K562 (cell line): ENCODE data around the gene SOBP. TPM values are rescaled to one million over a fixed set of nuclear protein-coding genes. Genes with fewer than 3 reads are reported as not detected.

ENCODE experiments used
- ATAC-seq: fragments of 200-7000 bp; cut with Tn5 transposase; 3 replicates; pipeline ENCODE4 v1.9.1; 2020; ENCODE audit warnings: moderate library complexity
- BruUV-seq: library from RNA; stranded (reverse); fragments of 400-500 nt; replicated peaks from 2 replicates; lab custom pipeline; 2021; lab: Mats Ljungman, UMichigan
- CTCF ChIA-PET: fragments of 300-600 bp; formaldehyde crosslinking; extraction: SDS; loops from one replicate; lab custom pipeline; 2021; ENCODE audit warnings: low intra/inter-chr PET ratio; lab: Yijun Ruan, JAX
- POLR2A ChIA-PET: fragments of 300-600, 350-650 bp; sonication (Branson Sonifier 250); formaldehyde crosslinking; extraction: SDS; loops from one replicate; lab custom pipeline; 2021; ENCODE audit warnings: antibody characterized with exemption, inconsistent platforms; lab: Yijun Ruan, JAX
- DNase-seq, 4 experiments: peaks; one replicate each; pipeline versions ENCODE4 v3.0.0 to v3.0.0-alpha.2; 2011 to 2018; ENCODE audit warnings: low spot score in 3 of 4, mixed read lengths in 3 of 4; ENCODE audit errors: extremely low read depth in 1 of 4
- FAIRE-seq: peaks from 2 replicates; lab custom pipeline; 2011; peaks lifted over from hg19 to GRCh38; lab: Jason Lieb, UNC
- H2AFZ ChIP-seq: 2 replicates; pipeline ENCODE4 v1.6.0; 2011; ENCODE audit warnings: low read depth, low read length, control low read depth, inconsistent platforms
- H3K27ac ChIP-seq: fragments of 200-600 bp; 3 replicates; pipeline ENCODE4 v1.8.0; 2011; ENCODE audit warnings: low read depth, mild to moderate bottlenecking, control low read depth, inconsistent platforms, low read length, moderate library complexity, mixed read lengths; ENCODE audit errors: extremely low read depth
- H3K27me3 ChIP-seq, 2 experiments: fragments of 300-600 bp in 1 of 2; 2 replicates in 1 of 2; 3 replicates in 1 of 2; pipeline versions ENCODE4 v1.6.0 to v1.8.0; 2011; ENCODE audit warnings: inconsistent platforms in 2 of 2, low read length in 2 of 2, mild to moderate bottlenecking in 1 of 2, mixed read lengths in 1 of 2, moderate library complexity in 1 of 2; ENCODE audit not compliant: control insufficient read depth in 2 of 2, insufficient read depth in 2 of 2
- H3K36me3 ChIP-seq: fragments of 300-600 bp; 3 replicates; pipeline ENCODE4 v1.8.0; 2011; ENCODE audit warnings: mild to moderate bottlenecking, low read length, inconsistent platforms; ENCODE audit not compliant: control insufficient read depth, insufficient read depth
- H3K4me1 ChIP-seq, 2 experiments: fragments of 200-600 bp in 1 of 2; replicated peaks in 1 of 2; 2 replicates in 1 of 2; 3 replicates in 1 of 2; pipeline versions ENCODE4 v1.5.1 to v1.8.0; 2011; ENCODE audit warnings: inconsistent platforms in 2 of 2, low read length in 2 of 2, mild to moderate bottlenecking in 1 of 2, mixed read lengths in 1 of 2, moderate library complexity in 1 of 2; ENCODE audit not compliant: control insufficient read depth in 2 of 2, insufficient read depth in 2 of 2
- H3K4me2 ChIP-seq: 2 replicates; pipeline ENCODE4 v1.6.1; 2011; ENCODE audit warnings: low read length, control low read depth, inconsistent platforms, mixed read lengths; ENCODE audit not compliant: insufficient read depth
- H3K4me3 ChIP-seq: fragments of 200-600 bp; sonication (generic), shearing (Covaris generic); 2 replicates; pipeline ENCODE4 v1.5.1; 2016; ENCODE audit warnings: control low read depth, inconsistent platforms
- H3K79me2 ChIP-seq: fragments of 200-600 bp; 3 replicates; pipeline ENCODE4 v1.8.0; 2011; ENCODE audit warnings: low read length, inconsistent platforms; ENCODE audit not compliant: control insufficient read depth, insufficient read depth
- H3K9ac ChIP-seq, 2 experiments: 2 replicates each; pipeline versions ENCODE4 v1.6.0 to v1.6.1; 2011; ENCODE audit warnings: low read depth in 2 of 2, low read length in 2 of 2, control low read depth in 1 of 2, inconsistent platforms in 1 of 2, mild to moderate bottlenecking in 1 of 2, mixed read lengths in 1 of 2; ENCODE audit not compliant: insufficient read depth in 1 of 2
- H3K9me1 ChIP-seq: one replicate; pipeline ENCODE4 v1.6.0; 2011; ENCODE audit warnings: inconsistent platforms, mild to moderate bottlenecking, low read length, moderate library complexity; ENCODE audit not compliant: control insufficient read depth, insufficient read depth
- H3K9me3 ChIP-seq: replicated peaks from 2 replicates; pipeline ENCODE4 v1.5.1; 2011; ENCODE audit warnings: low read depth, low read length, inconsistent platforms; ENCODE audit not compliant: control insufficient read depth, insufficient read depth
- H4K20me1 ChIP-seq: replicated peaks from 2 replicates; pipeline ENCODE4 v1.6.1; 2011; ENCODE audit warnings: low read length, inconsistent platforms, mixed read lengths; ENCODE audit not compliant: control insufficient read depth, insufficient read depth
- ATF2 ChIP-seq: sonication (generic); formaldehyde crosslinking; IDR thresholded peaks from 2 replicates; pipeline ENCODE4 v1.8.1; 2022; ENCODE audit warnings: missing genetic modification reagents
- BRF1 ChIP-seq: IDR thresholded peaks from 3 replicates; pipeline ENCODE4 v1.6.1; 2011; ENCODE audit warnings: borderline replicate concordance, mild to moderate bottlenecking; ENCODE audit not compliant: insufficient read length; ENCODE audit errors: extremely low read depth
- CC2D1A ChIP-seq: fragments of 450-650 bp; IDR thresholded peaks from 2 replicates; pipeline ENCODE4 v1.6.1; 2017; ENCODE audit warnings: mild to moderate bottlenecking
- FOXO4 ChIP-seq: fragments of 450-650 bp; formaldehyde crosslinking; IDR thresholded peaks from 2 replicates; pipeline ENCODE4 v1.4.0; 2020; ENCODE audit warnings: mild to moderate bottlenecking, moderate library complexity
- HCFC1 ChIP-seq: IDR thresholded peaks from 2 replicates; pipeline ENCODE4 v1.6.1; 2012; ENCODE audit warnings: low read depth, low read length, improper control_type of control experiment
- KLF13 ChIP-seq: fragments of 450-650 bp; IDR thresholded peaks from 2 replicates; pipeline ENCODE4 v1.6.1; 2016; ENCODE audit warnings: missing genetic modification characterization, low read depth, mild to moderate bottlenecking, missing compliant biosample characterization, moderate library complexity, borderline replicate concordance
- PHB ChIP-seq: fragments of 250-450 bp; sonication (Bioruptor Pico); IDR thresholded peaks from 2 replicates; pipeline ENCODE4 v1.5.0; 2021
- POLR2H ChIP-seq: IDR thresholded peaks from 2 replicates; pipeline ENCODE4 v1.6.1; 2016; ENCODE audit warnings: missing genetic modification characterization, low read depth, mild to moderate bottlenecking, control low read depth, missing compliant biosample characterization, moderate library complexity
- TCF15 ChIP-seq: fragments of 250-450 bp; sonication (Bioruptor Pico); IDR thresholded peaks from 2 replicates; pipeline ENCODE4 v1.8.0; 2022; ENCODE audit warnings: moderate library complexity, mild to moderate bottlenecking, inconsistent platforms
- TEAD4 ChIP-seq, 2 experiments: sonication (generic) in 1 of 2; formaldehyde crosslinking in 1 of 2; IDR thresholded peaks; 2 replicates each; pipeline versions ENCODE4 v1.6.1 to v1.8.0; 2012 to 2022; ENCODE audit warnings: borderline replicate concordance in 1 of 2, inconsistent platforms in 1 of 2, low read length in 1 of 2, mild to moderate bottlenecking in 1 of 2, missing genetic modification reagents in 1 of 2
- ZBTB5 ChIP-seq: fragments of 450-650 bp; IDR thresholded peaks from 2 replicates; pipeline ENCODE4 v1.6.1; 2017; ENCODE audit warnings: antibody characterized with exemption
- ZNF3 ChIP-seq: fragments of 250-450 bp; sonication (Bioruptor Pico); IDR thresholded peaks from 2 replicates; pipeline ENCODE4 v1.5.0; 2021; ENCODE audit warnings: mild to moderate bottlenecking, moderate library complexity
- WGBS: fragments of 100-300 bp; shearing (Covaris generic); methylation state at CpG from one replicate; pipeline ENCODE4 v1.1.6; 2016; ENCODE audit warnings: low coverage, mixed read lengths; ENCODE audit not compliant: insufficient coverage; ENCODE audit errors: missing lambda C conversion rate; 5-methylcytosine and 5-hydroxymethylcytosine counted together
- in situ Hi-C: fragments of 300-500 bp; cut with MboI; formaldehyde crosslinking; loops from 4 replicates; pipeline ENCODE4 v1.15.0; 2018; ENCODE audit warnings: inconsistent platforms, mixed read lengths
- intact Hi-C: fragments of 100-400 bp; cut with micrococcal nuclease; formaldehyde crosslinking; loops from 2 replicates; pipeline ENCODE4 v1.14.2; 2022
- polyA plus RNA-seq, 8 experiments: library from polyadenylated mRNA; depleted of rRNA in 4 of 8; stranded (reverse) in 5 of 8; unstranded in 3 of 8; fragments of >200 nt; fragmentation: Nextera tagmentation in 2 of 8; fragmentation: Illumina TruSeq in 1 of 8; extraction: Ambion mirVana in 2 of 8; extraction: Trizol in 1 of 8; gene quantifications; 2 replicates each; pipeline versions ENCODE4 v1.2.1 to v1.2.3, GENCODE V29; 2011 to 2014; ENCODE audit warnings: inconsistent platforms in 1 of 8, missing spikeins in 1 of 8
- total RNA-seq, 7 experiments: library from RNA; depleted of rRNA in 6 of 7; stranded (reverse); fragments of >200 nt in 6 of 7; fragmentation: Illumina TruSeq in 2 of 7; extraction: Trizol in 2 of 7; gene quantifications; 2 replicates each; pipeline versions ENCODE4 v1.2.1 to v1.2.3, GENCODE V29; 2011 to 2021; ENCODE audit warnings: low replicate concordance in 1 of 7
- TF ChIP-seq, protein P1 (sequence below): sonication (generic); formaldehyde crosslinking; IDR thresholded peaks from 2 replicates; pipeline ENCODE4 v1.8.1; 2023; ENCODE audit warnings: mild to moderate bottlenecking, missing genetic modification reagents, moderate library complexity

Gene SOBP
- total and polyA plus RNA-seq, 9 of the 15 experiments (the other 6 are each of a cell fraction or from before 2014, with no cell fraction given), result 0.16 TPM; not detected in 8

GRCh38 chr6:107564589-107564951 is 74.7 kb downstream of the SOBP start:
- Histone ChIP-seq H3K9ac (no peak overlapping the region), H3K27ac (no peak overlapping the region), H3K79me2 (no peaks in the 10 kb centered on the region), H3K4me1 (no peaks in the 10 kb centered on the region), H3K4me3 (no peak overlapping the region), H4K20me1 (no peaks in the 10 kb centered on the region), H2AFZ (no peak overlapping the region), H3K4me2 (no peak overlapping the region), H3K9me3 (no peaks in the 10 kb centered on the region), H3K27me3 (peaks cover 0 to 17% of the 10 kb centered on the region in 2 experiments; a peak in 2 of 5 replicates), H3K9me1 (no peaks in the 10 kb centered on the region), H3K36me3 (no peaks in the 10 kb centered on the region)
- DNase-seq (no peak), FAIRE-seq (no peak), ATAC-seq (no peak)
- POLR2A ChIA-PET, result no interaction called here
- intact Hi-C loops (no loop called here), in situ Hi-C loops (no loop called here)
- 0% methylated on average over 4 of the region's 4 CpGs for WGBS
- no TSS peak for BruUV-seq
- CTCF ChIA-PET, result no interaction called here
- TF ChIP-seq ATF2 (CRISPR knock-in tag) (no peak), PHB (CRISPR knock-in tag) (no peak), ZBTB5 (no peak), TCF15 (no peak), KLF13 (tag) (no peak), FOXO4 (CRISPR knock-in tag) (no peak), TEAD4 (IDR thresholded peaks at IDR 0.05; ENCODE audit: low read length) (no peak), TEAD4 (CRISPR knock-in tag; IDR thresholded peaks at IDR 0.05; ENCODE audit: borderline replicate concordance) (no peak), HCFC1 (no peak), BRF1 (no peak), CC2D1A (no peak), ZNF3 (CRISPR knock-in tag) (no peak), POLR2H (tag) (no peak)
- TF ChIP-seq, protein P1, sequence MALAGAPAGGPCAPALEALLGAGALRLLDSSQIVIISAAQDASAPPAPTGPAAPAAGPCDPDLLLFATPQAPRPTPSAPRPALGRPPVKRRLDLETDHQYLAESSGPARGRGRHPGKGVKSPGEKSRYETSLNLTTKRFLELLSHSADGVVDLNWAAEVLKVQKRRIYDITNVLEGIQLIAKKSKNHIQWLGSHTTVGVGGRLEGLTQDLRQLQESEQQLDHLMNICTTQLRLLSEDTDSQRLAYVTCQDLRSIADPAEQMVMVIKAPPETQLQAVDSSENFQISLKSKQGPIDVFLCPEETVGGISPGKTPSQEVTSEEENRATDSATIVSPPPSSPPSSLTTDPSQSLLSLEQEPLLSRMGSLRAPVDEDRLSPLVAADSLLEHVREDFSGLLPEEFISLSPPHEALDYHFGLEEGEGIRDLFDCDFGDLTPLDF (CRISPR knock-in tag), result no peak
